Epithelial cell of esophagus (primary cell): ENCODE data around the gene EEF1A2.
A peak's percentile ranks its signal among the peaks of the same experiment; 100 is the strongest.

Source experiments
- DNase-seq: peaks from one replicate; pipeline ENCODE4 v3.0.0; 2010; ENCODE audit warnings: low read depth
- H3K4me3 ChIP-seq: 2 replicates; pipeline ENCODE4 v1.5.1; 2011; ENCODE audit warnings: mild to moderate bottlenecking, low read length, control low read depth
- TF ChIP-seq, protein P1 (sequence below): IDR thresholded peaks from 2 replicates; pipeline ENCODE4 v1.5.1; 2011; ENCODE audit warnings: low read depth, mild to moderate bottlenecking, low read length, control low read depth, inconsistent platforms; ENCODE audit not compliant: insufficient read depth; ENCODE audit errors: missing control alignments

Gene EEF1A2

DNA sequence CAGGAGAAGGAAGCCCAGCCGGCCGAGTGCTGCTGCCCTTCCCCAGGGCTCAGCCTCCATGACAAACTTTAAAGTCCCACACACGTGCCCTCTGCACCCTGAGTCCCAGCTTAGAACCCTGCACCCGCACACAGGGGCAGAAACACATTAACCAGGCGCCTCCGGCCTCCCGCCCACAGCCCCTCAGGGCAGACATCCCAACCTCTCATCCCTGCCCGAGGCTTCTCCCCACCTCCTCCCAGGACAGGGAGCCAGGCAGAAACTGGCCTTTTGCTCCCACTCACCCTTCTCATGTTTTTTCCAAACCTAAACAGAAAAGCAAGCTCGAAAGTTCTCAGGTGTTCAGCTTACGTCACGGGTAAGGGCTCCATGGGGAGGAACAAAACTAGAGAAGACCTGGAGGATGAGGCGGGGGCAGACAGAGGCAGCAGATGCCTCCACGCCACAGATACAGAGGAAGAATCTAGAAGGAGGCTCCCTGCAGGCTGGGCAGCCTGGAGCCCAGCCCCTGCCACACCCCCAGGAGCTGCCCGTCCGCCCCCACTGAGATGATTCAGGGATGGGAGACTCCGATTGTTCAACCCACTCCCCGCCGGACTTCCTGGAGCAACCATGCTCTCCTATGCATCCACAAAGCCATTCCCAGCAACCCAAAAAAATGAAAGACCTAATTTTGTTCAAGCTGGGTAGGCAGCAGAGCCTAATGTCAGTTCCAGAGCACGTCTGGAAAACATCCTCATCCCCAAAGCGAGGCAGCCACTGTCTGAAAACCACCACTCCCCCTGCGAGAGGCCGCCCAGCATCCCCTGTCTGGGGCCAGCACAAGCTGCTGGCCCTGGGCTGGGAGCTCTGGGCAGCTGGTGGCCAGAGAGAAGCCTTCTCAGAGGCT is 35.2 kb downstream of the EEF1A2 start:
- TF ChIP-seq, protein P1, sequence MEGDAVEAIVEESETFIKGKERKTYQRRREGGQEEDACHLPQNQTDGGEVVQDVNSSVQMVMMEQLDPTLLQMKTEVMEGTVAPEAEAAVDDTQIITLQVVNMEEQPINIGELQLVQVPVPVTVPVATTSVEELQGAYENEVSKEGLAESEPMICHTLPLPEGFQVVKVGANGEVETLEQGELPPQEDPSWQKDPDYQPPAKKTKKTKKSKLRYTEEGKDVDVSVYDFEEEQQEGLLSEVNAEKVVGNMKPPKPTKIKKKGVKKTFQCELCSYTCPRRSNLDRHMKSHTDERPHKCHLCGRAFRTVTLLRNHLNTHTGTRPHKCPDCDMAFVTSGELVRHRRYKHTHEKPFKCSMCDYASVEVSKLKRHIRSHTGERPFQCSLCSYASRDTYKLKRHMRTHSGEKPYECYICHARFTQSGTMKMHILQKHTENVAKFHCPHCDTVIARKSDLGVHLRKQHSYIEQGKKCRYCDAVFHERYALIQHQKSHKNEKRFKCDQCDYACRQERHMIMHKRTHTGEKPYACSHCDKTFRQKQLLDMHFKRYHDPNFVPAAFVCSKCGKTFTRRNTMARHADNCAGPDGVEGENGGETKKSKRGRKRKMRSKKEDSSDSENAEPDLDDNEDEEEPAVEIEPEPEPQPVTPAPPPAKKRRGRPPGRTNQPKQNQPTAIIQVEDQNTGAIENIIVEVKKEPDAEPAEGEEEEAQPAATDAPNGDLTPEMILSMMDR: no peak
- peak; percentile 18 for DNase-seq
- no peak overlapping the region for H3K4me3 ChIP-seq

DNA sequence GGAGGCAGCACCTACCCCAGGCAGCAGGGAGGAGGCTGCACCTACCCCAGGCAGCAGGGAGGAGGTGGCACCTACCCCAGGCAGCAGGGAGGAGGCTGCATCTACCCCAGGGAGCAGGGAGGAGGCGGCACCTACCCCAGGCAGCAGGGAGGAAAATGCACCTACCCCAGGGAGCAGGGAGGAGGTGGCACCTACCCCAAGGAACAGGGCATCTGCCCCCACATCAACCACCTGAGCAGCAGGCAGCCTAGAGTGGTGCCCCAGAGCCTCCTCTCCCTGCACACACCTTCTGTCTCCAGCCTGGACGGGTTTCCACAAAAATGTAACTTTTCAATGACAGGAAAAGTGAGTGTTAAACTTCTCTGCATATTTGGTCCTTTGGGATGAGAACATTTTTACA is 36.6 kb downstream of the EEF1A2 start:
- no peak for DNase-seq
- H3K4me3 ChIP-seq: no peak overlapping the region
- TF ChIP-seq, protein P1: no peak

DNA sequence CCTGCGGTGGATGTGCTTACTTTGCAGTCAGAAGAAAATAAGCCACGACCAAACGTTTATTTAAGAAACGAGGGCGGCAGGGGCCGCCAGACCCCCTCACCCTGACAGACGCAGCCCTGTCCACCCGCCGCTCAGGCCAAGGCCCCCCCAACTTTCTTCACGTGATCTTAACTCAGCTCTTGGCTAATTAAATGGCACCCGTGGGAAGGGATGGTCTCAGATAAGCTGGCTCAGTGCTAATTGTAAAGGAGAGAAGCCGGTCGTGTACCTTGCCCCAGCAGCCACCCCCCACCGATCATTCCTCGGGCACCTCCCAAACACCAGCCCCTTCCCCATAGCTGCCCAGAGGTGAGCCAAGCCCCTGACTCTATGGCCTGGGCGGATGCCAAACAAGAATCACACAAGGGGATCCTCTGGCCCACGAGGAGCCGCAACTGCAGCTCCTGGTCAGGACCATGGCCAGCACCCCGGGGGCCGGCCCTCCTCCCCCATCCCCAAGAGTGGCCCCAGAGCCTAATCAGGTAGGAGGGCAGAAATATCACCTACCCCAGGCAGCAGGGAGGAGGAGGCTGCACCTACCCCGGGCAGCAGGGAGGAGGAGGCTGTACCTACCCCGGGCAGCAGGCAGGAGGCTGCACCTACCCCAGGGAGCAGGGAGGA is 37.6 kb downstream of the EEF1A2 start:
- TF ChIP-seq, protein P1: no peak
- no peak for DNase-seq
- H3K4me3 ChIP-seq: no peak overlapping the region

DNA sequence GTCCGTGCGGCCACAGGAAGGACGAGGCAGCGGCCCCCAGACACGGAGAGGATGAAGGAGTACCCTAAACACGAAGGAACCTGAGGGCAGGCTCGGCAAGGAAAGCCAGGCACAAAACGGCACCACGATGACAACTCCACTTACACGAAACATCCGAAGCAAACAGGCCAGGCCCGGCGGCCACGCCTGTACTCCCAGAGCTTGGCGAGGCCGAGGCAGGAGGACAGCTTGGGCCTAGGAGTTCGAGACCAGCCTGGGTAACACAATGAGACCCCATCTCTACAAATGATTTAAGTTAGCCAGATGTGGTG is 39.9 kb downstream of the EEF1A2 start:
- TF ChIP-seq, protein P1: no peak
- no peak overlapping the region for H3K4me3 ChIP-seq
- no peak for DNase-seq

DNA sequence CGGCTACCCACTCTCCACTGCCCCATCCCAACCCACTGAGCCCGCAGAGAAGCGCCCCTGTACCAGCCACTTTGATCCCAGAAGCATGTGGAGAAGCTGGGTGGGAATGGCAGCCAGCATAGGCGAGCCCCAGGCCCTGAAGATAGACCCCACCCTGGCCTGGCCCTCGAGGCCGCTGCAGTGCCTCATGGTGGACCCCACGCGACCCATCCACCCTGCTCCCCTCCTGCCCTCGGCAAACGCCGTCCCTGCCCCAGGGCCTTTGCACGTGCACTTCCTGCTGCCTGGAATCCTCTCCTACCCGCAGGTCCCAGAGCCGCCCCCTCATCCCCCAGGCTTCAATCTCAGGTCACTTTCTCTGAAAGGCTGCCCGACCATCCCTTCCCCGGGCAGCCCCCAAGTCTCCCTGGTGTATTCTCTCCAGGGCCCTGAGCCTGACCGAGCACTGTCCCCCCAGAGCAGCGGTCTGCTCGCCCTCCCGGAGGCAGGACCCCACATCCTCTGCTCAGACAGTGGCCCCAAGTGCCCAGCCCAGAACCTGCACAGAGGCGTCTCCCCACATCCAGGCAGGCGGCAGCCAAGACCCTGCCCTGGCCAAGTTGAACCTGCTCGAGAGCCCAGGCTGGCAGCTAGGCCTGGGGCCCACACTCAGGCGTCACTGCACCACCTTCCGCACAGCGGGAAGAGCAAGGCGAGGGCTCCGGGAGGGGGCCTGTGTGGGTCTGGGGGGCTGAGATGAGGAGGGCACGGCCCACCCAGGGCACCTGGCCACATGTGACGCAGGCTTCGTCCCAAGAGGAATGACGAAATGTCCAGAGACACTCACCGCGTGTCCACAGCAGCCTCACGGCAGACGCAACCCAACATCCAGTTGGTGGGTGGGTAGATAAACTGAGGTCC is 40.5 kb downstream of the EEF1A2 start:
- H3K4me3 ChIP-seq: no peak overlapping the region
- DNase-seq: no peak
- TF ChIP-seq, protein P1: no peak

DNA sequence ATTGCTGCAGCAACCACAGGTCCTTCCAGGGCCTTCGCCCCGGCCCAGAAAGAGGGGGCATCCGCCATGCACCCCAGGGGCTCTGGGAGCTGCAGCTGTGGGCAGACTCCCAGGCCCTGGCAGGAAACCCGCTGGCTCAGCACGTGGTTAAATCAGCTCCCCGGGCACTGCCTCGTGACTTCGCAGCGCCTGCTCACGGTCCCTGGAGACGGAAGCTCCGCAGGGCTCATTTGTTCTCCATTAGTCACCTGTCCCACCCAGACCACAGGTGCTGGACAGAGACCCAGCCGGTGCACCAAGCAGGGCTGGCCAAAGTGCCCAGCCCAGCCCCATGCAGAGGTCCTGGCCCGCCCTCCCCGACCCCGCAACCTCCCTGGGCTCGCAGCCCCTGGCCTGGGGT is 41.1 kb downstream of the EEF1A2 start:
- DNase-seq: peak; percentile 14
- TF ChIP-seq, protein P1: no peak
- no peak overlapping the region for H3K4me3 ChIP-seq
